ENCODE results near the gene ARPP21. TPM values are rescaled to one million over a fixed set of nuclear protein-coding genes. Genes with fewer than 3 reads are reported as not detected.

ARPP21 gene
- polyA plus RNA-seq, 1 donor (not counting 4 experiments of a cell fraction or from before 2014, with no cell fraction given): not detected

- Histone ChIP-seq H3K27ac (ENCODE audit: control insufficient read depth, insufficient read depth, low read length) (no peak overlapping the region), H3K4me2 (ENCODE audit: control insufficient read depth, extremely low read depth, insufficient read depth, low read depth, low read length) (no peak overlapping the region), H3K9me3 (ENCODE audit: control insufficient read depth, low read depth, low read length) (no peaks in the 10 kb centered on the region), H3K79me2 (ENCODE audit: control insufficient read depth, insufficient read depth, low read length) (no peaks in the 10 kb centered on the region), H4K20me1 (ENCODE audit: control insufficient read depth, extremely low read depth, insufficient read depth, low read length) (no peaks in the 10 kb centered on the region), H2AFZ (ENCODE audit: control insufficient read depth, low read length) (no peak overlapping the region), H3K27me3 (ENCODE audit: control insufficient read depth, extremely low read depth, insufficient read depth, low read length) (no peaks in the 10 kb centered on the region), H3K4me3 (ENCODE audit: control insufficient read depth in 2 of 3, extremely low read depth in 1 of 3, insufficient read depth in 2 of 3, low read depth in 1 of 3, low read length in 3 of 3) (no peak overlapping the region), H3K36me3 (ENCODE audit: control insufficient read depth in 2 of 2, extremely low read depth in 1 of 2, insufficient read depth in 2 of 2, low read length in 2 of 2) (no peaks in the 10 kb centered on the region), H3K9ac (ENCODE audit: control insufficient read depth, extremely low read depth, insufficient read depth, low read length) (no peak overlapping the region), H3K9me1 (ENCODE audit: control insufficient read depth, extremely low read depth, insufficient read depth, low read length) (no peaks in the 10 kb centered on the region), H3K4me1 (ENCODE audit: control insufficient read depth, extremely low read depth, insufficient read depth, low read length) (no peaks in the 10 kb centered on the region)
- DNase-seq (ENCODE audit: low read depth, low spot score) (no peak), FAIRE-seq (no peak)
- no peak for TF ChIP-seq EZH2 (IDR thresholded peaks at IDR 0.05; ENCODE audit: low read length)
- TF ChIP-seq CTCF (optimal IDR thresholded peaks at IDR 0.05 in 1 of 3, IDR thresholded peaks at IDR 0.05 in 1 of 3, conservative IDR thresholded peaks at IDR 0.05 in 1 of 3; ENCODE audit: extremely low read depth in 1 of 3, insufficient read depth in 2 of 3, low read length in 3 of 3): no peak
- dilution Hi-C loops (cut with MboI; ENCODE audit: extremely low pct_ligation_motif_present, low sequenced_read_pairs): no loop called here
Observed at GRCh38 chr3:35782355-35782754, 143.0 kb downstream of the ARPP21 start.

GRCh38 chr3:35784169-35784568, 144.8 kb downstream of the ARPP21 start:
- no peaks in the 10 kb centered on the region for H3K9me3 ChIP-seq (ENCODE audit: control insufficient read depth, low read depth, low read length)

More at GRCh38 chr3:35784169-35784568, 144.8 kb downstream of the ARPP21 start:
- no peaks in the 10 kb centered on the region for H3K27me3 ChIP-seq (ENCODE audit: control insufficient read depth, extremely low read depth, insufficient read depth, low read length)
- dilution Hi-C loops (cut with MboI; ENCODE audit: extremely low pct_ligation_motif_present, low sequenced_read_pairs): no loop called here
- H3K27ac ChIP-seq (ENCODE audit: control insufficient read depth, insufficient read depth, low read length): no peak overlapping the region
- H3K79me2 ChIP-seq (ENCODE audit: control insufficient read depth, insufficient read depth, low read length): no peaks in the 10 kb centered on the region
- no peak overlapping the region for H3K9ac ChIP-seq (ENCODE audit: control insufficient read depth, extremely low read depth, insufficient read depth, low read length)
- no peak for FAIRE-seq
- H2AFZ ChIP-seq (ENCODE audit: control insufficient read depth, low read length): no peak overlapping the region
- TF ChIP-seq EZH2 (IDR thresholded peaks at IDR 0.05; ENCODE audit: low read length) (no peak), CTCF (optimal IDR thresholded peaks at IDR 0.05 in 1 of 3, IDR thresholded peaks at IDR 0.05 in 1 of 3, conservative IDR thresholded peaks at IDR 0.05 in 1 of 3; ENCODE audit: extremely low read depth in 1 of 3, insufficient read depth in 2 of 3, low read length in 3 of 3) (no peak)
- no peaks in the 10 kb centered on the region for H3K36me3 ChIP-seq (ENCODE audit: control insufficient read depth in 2 of 2, extremely low read depth in 1 of 2, insufficient read depth in 2 of 2, low read length in 2 of 2)
- no peaks in the 10 kb centered on the region for H3K4me1 ChIP-seq (ENCODE audit: control insufficient read depth, extremely low read depth, insufficient read depth, low read length)
- no peaks in the 10 kb centered on the region for H4K20me1 ChIP-seq (ENCODE audit: control insufficient read depth, extremely low read depth, insufficient read depth, low read length)
- no peak for DNase-seq (ENCODE audit: low read depth, low spot score)
- H3K4me3 ChIP-seq (ENCODE audit: control insufficient read depth in 2 of 3, extremely low read depth in 1 of 3, insufficient read depth in 2 of 3, low read depth in 1 of 3, low read length in 3 of 3): no peak overlapping the region
- no peaks in the 10 kb centered on the region for H3K9me1 ChIP-seq (ENCODE audit: control insufficient read depth, extremely low read depth, insufficient read depth, low read length)
- no peak overlapping the region for H3K4me2 ChIP-seq (ENCODE audit: control insufficient read depth, extremely low read depth, insufficient read depth, low read depth, low read length)
